MG63 (cell line): ENCODE measurements around the gene SNX18. TPM values are rescaled to one million over a fixed set of nuclear protein-coding genes. Genes with fewer than 3 reads are reported as not detected.

Experiments used
- DNase-seq: peaks from one replicate; pipeline ENCODE4 v3.0.0-alpha.2; 2020
- H3K27me3 ChIP-seq: fragments of 250-450 bp; sonication (Bioruptor Pico); 2 replicates; pipeline ENCODE4 v1.5.1; 2020; ENCODE audit warnings: mild to moderate bottlenecking, moderate library complexity
- H3K36me3 ChIP-seq: fragments of 250-450 bp; sonication (Bioruptor Pico); 2 replicates; pipeline ENCODE4 v1.5.1; 2020; ENCODE audit warnings: mild to moderate bottlenecking, moderate library complexity
- H3K4me3 ChIP-seq: fragments of 250-450 bp; sonication (Bioruptor Pico); 2 replicates; pipeline ENCODE4 v1.5.1; 2020; ENCODE audit warnings: mild to moderate bottlenecking, moderate library complexity
- H3K9me3 ChIP-seq: fragments of 250-450 bp; sonication (Bioruptor Pico); 2 replicates; pipeline ENCODE4 v1.5.1; 2020; ENCODE audit warnings: mild to moderate bottlenecking, moderate library complexity
- total RNA-seq: library from RNA; depleted of rRNA; stranded (reverse); fragments of >200 nt; shearing (Covaris generic); gene quantifications from 2 replicates; pipeline ENCODE4 v1.2.3, GENCODE V29; 2014; ENCODE audit warnings: low replicate concordance; rRNA removed

Gene SNX18
- total RNA-seq, 1 experiment from 2014 or later, result 40.1 TPM

DNA sequence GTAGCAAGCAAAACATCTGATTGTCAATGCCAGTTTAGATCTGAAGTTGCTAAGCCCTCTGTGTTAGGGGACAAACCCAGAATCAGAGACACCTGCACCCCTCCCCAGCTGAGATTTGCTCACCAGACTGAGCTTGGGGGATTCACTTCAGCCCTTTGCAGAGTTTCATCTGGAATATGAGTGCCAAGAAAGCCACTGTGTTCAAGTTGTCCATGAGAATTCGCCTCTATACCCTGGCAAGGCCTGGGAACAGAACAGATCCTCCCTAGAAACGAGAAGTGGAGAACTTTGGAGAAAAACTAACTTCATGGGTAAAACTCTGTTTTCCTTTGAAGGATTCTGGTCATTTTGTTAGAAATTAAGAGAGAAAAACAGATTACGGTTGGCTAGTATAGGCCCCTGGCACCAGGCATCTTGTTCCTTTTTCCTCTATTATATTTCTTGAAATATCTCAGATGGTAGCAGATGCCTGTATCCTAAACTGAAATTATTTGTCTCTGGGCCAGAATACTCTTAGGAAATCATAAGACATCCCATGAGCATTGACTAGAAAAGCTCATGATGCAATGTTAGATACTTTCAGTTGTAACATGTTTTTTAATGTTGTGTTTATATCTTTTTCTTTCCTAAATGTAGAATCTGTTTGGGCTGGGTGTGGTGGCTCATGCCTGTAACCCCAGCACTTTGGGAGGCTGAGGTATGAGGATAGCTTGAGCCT is 64.4 kb downstream of the SNX18 start:
- DNase-seq, result no peak
- Histone ChIP-seq H3K4me3 (no peak overlapping the region), H3K36me3 (no peaks in the 10 kb centered on the region), H3K9me3 (no peaks in the 10 kb centered on the region; the same call in 1 of the 2 replicates), H3K27me3 (no peaks in the 10 kb centered on the region)

DNA sequence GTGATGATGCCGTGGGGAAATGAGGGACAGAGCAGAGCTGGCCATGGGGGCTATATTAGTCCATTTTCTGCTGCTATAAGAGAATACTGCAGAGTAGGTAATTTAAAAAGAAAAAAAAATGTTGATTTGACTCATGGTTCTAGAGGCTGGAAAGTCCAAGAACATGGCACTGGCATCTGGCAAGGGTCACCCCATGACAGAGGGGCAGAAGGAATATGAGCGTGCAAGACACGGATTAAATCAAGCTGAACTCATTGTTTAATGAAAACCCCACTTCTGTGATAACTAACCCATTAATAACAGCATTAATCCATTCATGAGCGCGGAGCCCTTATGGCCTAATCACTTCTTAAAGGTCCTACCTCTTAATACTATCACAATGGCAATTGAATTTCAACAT is 68.8 kb downstream of the SNX18 start:
- Histone ChIP-seq H3K36me3 (no peaks in the 10 kb centered on the region), H3K4me3 (no peak overlapping the region), H3K9me3 (no peaks in the 10 kb centered on the region; the same call in 1 of the 2 replicates), H3K27me3 (no peaks in the 10 kb centered on the region)
- DNase-seq, result no peak

GRCh38 chr5:54589786-54590185 is 72.2 kb downstream of the SNX18 start:
- DNase-seq, result no peak
- Histone ChIP-seq H3K27me3 (no peaks in the 10 kb centered on the region), H3K9me3 (no peaks in the 10 kb centered on the region; the same call in 1 of the 2 replicates), H3K36me3 (no peaks in the 10 kb centered on the region), H3K4me3 (no peak overlapping the region)

GRCh38 chr5:54590824-54591223 is 73.3 kb downstream of the SNX18 start:
- H3K4me3 ChIP-seq, result no peak overlapping the region
- H3K9me3 ChIP-seq, result no peaks in the 10 kb centered on the region; the same call in 1 of the 2 replicates
- H3K27me3 ChIP-seq, result no peaks in the 10 kb centered on the region
- no peaks in the 10 kb centered on the region for H3K36me3 ChIP-seq
- DNase-seq, result no peak

DNA sequence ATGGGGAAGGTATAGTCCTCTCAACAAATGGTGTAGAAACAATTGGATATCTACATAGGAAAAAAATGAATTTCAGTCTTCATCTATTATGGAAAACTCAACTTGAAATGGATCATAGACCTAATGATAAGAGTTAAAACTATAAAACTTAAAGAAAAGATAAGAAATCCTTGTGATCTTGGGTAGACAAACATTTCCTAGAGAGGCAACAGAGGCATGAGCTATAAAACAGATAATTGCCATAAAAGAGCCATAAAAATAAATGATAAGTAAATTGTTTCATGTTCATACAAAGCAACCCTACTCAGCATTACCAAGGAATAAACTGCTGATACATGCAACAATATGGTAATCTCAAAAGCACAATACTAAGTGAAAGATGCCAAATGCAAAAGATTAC is 76.2 kb downstream of the SNX18 start:
- no peak for DNase-seq
- Histone ChIP-seq H3K4me3 (no peak overlapping the region), H3K27me3 (no peaks in the 10 kb centered on the region), H3K36me3 (no peaks in the 10 kb centered on the region), H3K9me3 (peaks cover 4% of the 10 kb centered on the region)

GRCh38 chr5:54594181-54594580 is 76.6 kb downstream of the SNX18 start:
- no peak for DNase-seq
- H3K4me3 ChIP-seq, result no peak overlapping the region

DNA sequence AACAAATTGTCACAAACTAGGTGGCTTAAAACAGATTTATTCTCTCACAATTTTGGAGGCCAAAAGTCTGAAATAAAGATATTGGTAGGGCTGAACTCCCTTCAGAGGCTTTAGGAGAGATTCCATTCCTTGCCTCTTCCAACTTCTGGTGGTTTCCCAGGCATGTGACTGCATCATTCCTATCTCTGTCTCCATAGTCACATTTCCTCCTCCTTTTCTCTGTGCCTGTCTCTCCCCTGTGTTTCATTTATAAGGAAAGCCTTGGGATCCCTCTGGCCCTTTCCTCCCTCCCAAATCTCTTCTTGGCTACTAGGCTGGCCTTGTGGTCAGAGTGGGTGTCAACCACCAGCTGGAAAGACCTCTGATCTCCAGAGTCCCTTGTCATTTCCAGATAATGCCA is 78.2 kb downstream of the SNX18 start:
- Histone ChIP-seq H3K27me3 (no peaks in the 10 kb centered on the region), H3K9me3 (peaks cover 7% of the 10 kb centered on the region), H3K36me3 (no peaks in the 10 kb centered on the region), H3K4me3 (no peak overlapping the region)
- DNase-seq, result no peak

More at GRCh38 chr5:54594181-54594580, 76.6 kb downstream of the SNX18 start:
- no peaks in the 10 kb centered on the region for H3K36me3 ChIP-seq
- H3K9me3 ChIP-seq, result peaks cover 7% of the 10 kb centered on the region
- no peaks in the 10 kb centered on the region for H3K27me3 ChIP-seq

Other genes with a start within 250 kb of the SNX18 start
- 2.2 and 5.8 TPM in 2 replicates for gene ARL15, start 207.2 kb upstream of the SNX18 start, total RNA-seq
- gene HSPB3, start 62.1 kb upstream of the SNX18 start, total RNA-seq, result 2.3 and 6.5 TPM in 2 replicates